ENCODE measurements around the gene NAB2. TPM values are rescaled to one million over a fixed set of nuclear protein-coding genes. Genes with fewer than 3 reads are reported as not detected.

The NAB2 gene
- polyA plus RNA-seq, 1 of the 3 experiments (the other 2 are of a cell fraction): 23.7 TPM

DNA sequence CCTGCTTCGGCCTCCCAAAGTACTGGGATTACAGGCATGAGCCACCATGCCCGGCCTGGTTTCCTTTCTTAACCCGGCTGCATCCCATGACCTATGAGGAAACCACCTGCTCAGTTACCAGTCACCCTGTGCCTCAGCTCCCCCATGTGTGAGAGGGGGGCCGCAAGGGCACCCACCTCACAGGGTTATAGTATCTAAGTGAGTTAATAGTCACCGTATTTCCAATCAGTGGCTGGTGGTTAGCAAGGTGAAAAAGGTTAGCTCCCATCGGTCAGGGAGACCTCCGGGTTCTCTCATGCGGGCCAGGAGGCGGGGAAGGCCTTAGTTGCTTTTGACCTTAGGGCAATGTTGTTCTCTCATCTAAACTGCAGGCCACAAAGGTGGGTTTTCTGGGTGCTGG is 46.0 kb downstream of the NAB2 start (continued):
- TF ChIP-seq, protein P1, sequence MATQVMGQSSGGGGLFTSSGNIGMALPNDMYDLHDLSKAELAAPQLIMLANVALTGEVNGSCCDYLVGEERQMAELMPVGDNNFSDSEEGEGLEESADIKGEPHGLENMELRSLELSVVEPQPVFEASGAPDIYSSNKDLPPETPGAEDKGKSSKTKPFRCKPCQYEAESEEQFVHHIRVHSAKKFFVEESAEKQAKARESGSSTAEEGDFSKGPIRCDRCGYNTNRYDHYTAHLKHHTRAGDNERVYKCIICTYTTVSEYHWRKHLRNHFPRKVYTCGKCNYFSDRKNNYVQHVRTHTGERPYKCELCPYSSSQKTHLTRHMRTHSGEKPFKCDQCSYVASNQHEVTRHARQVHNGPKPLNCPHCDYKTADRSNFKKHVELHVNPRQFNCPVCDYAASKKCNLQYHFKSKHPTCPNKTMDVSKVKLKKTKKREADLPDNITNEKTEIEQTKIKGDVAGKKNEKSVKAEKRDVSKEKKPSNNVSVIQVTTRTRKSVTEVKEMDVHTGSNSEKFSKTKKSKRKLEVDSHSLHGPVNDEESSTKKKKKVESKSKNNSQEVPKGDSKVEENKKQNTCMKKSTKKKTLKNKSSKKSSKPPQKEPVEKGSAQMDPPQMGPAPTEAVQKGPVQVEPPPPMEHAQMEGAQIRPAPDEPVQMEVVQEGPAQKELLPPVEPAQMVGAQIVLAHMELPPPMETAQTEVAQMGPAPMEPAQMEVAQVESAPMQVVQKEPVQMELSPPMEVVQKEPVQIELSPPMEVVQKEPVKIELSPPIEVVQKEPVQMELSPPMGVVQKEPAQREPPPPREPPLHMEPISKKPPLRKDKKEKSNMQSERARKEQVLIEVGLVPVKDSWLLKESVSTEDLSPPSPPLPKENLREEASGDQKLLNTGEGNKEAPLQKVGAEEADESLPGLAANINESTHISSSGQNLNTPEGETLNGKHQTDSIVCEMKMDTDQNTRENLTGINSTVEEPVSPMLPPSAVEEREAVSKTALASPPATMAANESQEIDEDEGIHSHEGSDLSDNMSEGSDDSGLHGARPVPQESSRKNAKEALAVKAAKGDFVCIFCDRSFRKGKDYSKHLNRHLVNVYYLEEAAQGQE (IDR thresholded peaks at IDR 0.05; ENCODE audit: low read depth, low read length): no peak
- TF ChIP-seq RFX5 (IDR thresholded peaks at IDR 0.05; ENCODE audit: low read length): no peak
- TF ChIP-seq, protein P2, sequence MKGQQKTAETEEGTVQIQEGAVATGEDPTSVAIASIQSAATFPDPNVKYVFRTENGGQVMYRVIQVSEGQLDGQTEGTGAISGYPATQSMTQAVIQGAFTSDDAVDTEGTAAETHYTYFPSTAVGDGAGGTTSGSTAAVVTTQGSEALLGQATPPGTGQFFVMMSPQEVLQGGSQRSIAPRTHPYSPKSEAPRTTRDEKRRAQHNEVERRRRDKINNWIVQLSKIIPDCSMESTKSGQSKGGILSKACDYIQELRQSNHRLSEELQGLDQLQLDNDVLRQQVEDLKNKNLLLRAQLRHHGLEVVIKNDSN (IDR thresholded peaks at IDR 0.05; ENCODE audit: borderline replicate concordance, low read depth): no peak
- TF ChIP-seq, protein P3, sequence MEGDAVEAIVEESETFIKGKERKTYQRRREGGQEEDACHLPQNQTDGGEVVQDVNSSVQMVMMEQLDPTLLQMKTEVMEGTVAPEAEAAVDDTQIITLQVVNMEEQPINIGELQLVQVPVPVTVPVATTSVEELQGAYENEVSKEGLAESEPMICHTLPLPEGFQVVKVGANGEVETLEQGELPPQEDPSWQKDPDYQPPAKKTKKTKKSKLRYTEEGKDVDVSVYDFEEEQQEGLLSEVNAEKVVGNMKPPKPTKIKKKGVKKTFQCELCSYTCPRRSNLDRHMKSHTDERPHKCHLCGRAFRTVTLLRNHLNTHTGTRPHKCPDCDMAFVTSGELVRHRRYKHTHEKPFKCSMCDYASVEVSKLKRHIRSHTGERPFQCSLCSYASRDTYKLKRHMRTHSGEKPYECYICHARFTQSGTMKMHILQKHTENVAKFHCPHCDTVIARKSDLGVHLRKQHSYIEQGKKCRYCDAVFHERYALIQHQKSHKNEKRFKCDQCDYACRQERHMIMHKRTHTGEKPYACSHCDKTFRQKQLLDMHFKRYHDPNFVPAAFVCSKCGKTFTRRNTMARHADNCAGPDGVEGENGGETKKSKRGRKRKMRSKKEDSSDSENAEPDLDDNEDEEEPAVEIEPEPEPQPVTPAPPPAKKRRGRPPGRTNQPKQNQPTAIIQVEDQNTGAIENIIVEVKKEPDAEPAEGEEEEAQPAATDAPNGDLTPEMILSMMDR (IDR thresholded peaks at IDR 0.05): no peak
- TF ChIP-seq NRF1 (IDR thresholded peaks at IDR 0.05; ENCODE audit: low read depth, low read length): no peak
- TF ChIP-seq TCF12 (IDR thresholded peaks at IDR 0.05): no peak
- TF ChIP-seq JUND (IDR thresholded peaks at IDR 0.05): no peak
- no peak for TF ChIP-seq YY1 (IDR thresholded peaks at IDR 0.05; ENCODE audit: low read depth)
- TF ChIP-seq, protein P4, sequence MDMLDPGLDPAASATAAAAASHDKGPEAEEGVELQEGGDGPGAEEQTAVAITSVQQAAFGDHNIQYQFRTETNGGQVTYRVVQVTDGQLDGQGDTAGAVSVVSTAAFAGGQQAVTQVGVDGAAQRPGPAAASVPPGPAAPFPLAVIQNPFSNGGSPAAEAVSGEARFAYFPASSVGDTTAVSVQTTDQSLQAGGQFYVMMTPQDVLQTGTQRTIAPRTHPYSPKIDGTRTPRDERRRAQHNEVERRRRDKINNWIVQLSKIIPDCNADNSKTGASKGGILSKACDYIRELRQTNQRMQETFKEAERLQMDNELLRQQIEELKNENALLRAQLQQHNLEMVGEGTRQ (IDR thresholded peaks at IDR 0.05; ENCODE audit: borderline replicate concordance, low read depth, low read length): no peak
- TF ChIP-seq POLR2AphosphoS5 (IDR thresholded peaks at IDR 0.05; ENCODE audit: low read depth, low read length): no peak
- no peak for TF ChIP-seq EZH2phosphoT487 (IDR thresholded peaks at IDR 0.05; ENCODE audit: borderline replicate concordance, low read depth)

DNA sequence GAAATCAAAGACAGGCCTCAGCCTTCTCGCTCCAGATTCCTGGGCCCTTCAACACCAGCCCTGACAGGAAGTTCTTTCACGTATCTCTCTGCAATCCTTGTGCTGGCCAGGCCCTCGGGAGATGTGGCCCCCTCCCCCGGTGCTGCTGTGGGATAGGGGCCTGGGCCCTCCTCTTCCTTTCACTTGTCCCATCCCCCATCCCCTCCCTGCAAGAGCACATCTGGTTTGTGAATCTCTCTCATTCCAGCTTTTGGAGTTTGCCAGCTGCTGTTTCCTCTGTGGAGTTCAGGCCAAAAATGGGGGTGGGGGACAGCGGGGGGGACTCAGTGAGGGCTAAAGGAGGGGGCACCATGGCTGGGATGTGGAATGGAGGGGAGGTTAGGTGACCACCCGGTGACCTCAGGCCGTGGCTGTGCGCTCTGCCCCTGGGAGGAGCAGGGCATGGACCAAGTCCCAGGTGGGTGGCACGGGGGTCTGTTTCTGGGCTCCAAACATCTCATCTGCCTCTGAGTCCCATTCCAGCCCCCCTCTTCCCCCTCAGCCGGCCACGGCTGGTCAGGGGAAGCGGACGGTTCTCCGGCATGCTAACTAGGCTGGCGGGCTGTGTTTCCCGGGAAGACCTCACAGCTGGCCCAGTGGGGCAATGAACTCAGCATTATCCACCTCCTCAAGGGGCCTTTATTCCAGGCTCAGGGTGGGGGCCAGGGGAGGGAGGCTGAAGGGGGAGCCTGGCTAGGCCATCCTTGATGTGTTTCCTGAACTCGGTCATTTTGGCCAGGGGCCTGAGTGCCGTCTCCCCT is 46.8 kb downstream of the NAB2 start:
- Histone ChIP-seq H3K27me3 (ENCODE audit: insufficient read depth) (no peaks in the 10 kb centered on the region), H3K4me1 (ENCODE audit: control insufficient read depth in 1 of 2, insufficient read depth in 2 of 2, low read depth in 1 of 2, low read length in 1 of 2) (peaks cover 36 to 51% of the 10 kb centered on the region in 2 experiments), H3K9me2 (no peaks in the 10 kb centered on the region), H3K9me3 (no peaks in the 10 kb centered on the region), H3K27ac (ENCODE audit: low read depth in 2 of 2, low read length in 1 of 2) (peak overlapping the region in 1 of 2 experiments; percentile 73; a peak in 2 of 4 replicates), H3F3A (replicated peaks; ENCODE audit: insufficient read depth) (peaks cover 5% of the 10 kb centered on the region), H3K4me3 (ENCODE audit: low read depth in 2 of 2, low read length in 1 of 2) (no peak overlapping the region), H3K79me2 (ENCODE audit: insufficient read depth) (peaks cover 56% of the 10 kb centered on the region), H3K9ac (no peak overlapping the region), H3K36me3 (replicated peaks in 1 of 2; ENCODE audit: control insufficient read depth in 1 of 2, insufficient read depth in 2 of 2, low read length in 1 of 2) (peaks cover 0 to 22% of the 10 kb centered on the region in 2 experiments), H3K4me2 (peak overlapping the region; percentile 40; the same call in 1 of the 2 replicates), H4K20me1 (ENCODE audit: insufficient read depth) (peaks cover 49% of the 10 kb centered on the region), H2AFZ (ENCODE audit: low read depth) (no peak overlapping the region)
- 49% methylated on average over 9 of the region's 18 CpGs for WGBS (ENCODE audit: low lambda C conversion rate)
- ChIA-PET POLR2A (no interaction called here), CTCF (interaction anchor here (0.6 to 23.5 kb wide), 9 partner anchors 9 to 497 kb away, joined by 3 to 643 read pairs (median 3); partner anchors contain the start of gene LRP1-AS)
- no peak for TF ChIP-seq TCF12 (IDR thresholded peaks at IDR 0.05)
- TF ChIP-seq RCOR1 (IDR thresholded peaks at IDR 0.05; ENCODE audit: low read length): peak; percentile 16; the same call in 1 of the 2 replicates
- peak; percentile 26 for TF ChIP-seq CHD2 (IDR thresholded peaks at IDR 0.05; ENCODE audit: low read length, partially characterized antibody)
- peak; percentile 78 for DNase-seq
